ENCODE results near the gene FKBP1B. TPM values are rescaled to one million over a fixed set of nuclear protein-coding genes. Genes with fewer than 3 reads are reported as not detected.

The FKBP1B gene
- 8.2 TPM for polyA plus RNA-seq
- long read RNA-seq, donor 1, partial matches to known transcripts, result 0 of 1 reads
- long read RNA-seq, donor 1, other reads (novel, unspliced or antisense), result 0 of 1 reads
- long read RNA-seq, donor 2, partial matches to known transcripts, result 0 of 4 reads
- long read RNA-seq, donor 2, other reads (novel, unspliced or antisense), result 0 of 4 reads
- long read RNA-seq, donor 3, result 0 reads
- long read RNA-seq, donor 4, partial matches to known transcripts, result 0 of 2 reads
- long read RNA-seq, donor 4, other reads (novel, unspliced or antisense), result 0 of 2 reads
- long read RNA-seq, donor 5, partial matches to known transcripts, result 0 of 5 reads
- long read RNA-seq, donor 5, other reads (novel, unspliced or antisense), result 0 of 5 reads
- long read RNA-seq, donor 6, partial matches to known transcripts, result 214 of 522 reads
- long read RNA-seq, donor 6, other reads (novel, unspliced or antisense), result 306 of 522 reads
- long read RNA-seq, donor 7, partial matches to known transcripts, result 0 of 2 reads
- long read RNA-seq, donor 7, other reads (novel, unspliced or antisense), result 0 of 2 reads
- long read RNA-seq, donor 8, partial matches to known transcripts, result 0 of 4 reads
- long read RNA-seq, donor 8, other reads (novel, unspliced or antisense), result 0 of 4 reads
- long read RNA-seq, donor 9, transcript FKBP1B-201 (4 exons, 952 nt), result major isoform, 5 of 6 reads
- long read RNA-seq, donor 9, partial matches to known transcripts, result 0 of 6 reads
- long read RNA-seq, donor 9, other reads (novel, unspliced or antisense), result 0 of 6 reads
- long read RNA-seq, donor 10, partial matches to known transcripts, result 0 of 2 reads
- long read RNA-seq, donor 10, other reads (novel, unspliced or antisense), result 0 of 2 reads
- long read RNA-seq, donor 11, partial matches to known transcripts, result 0 of 1 reads
- long read RNA-seq, donor 11, other reads (novel, unspliced or antisense), result 0 of 1 reads

DNA sequence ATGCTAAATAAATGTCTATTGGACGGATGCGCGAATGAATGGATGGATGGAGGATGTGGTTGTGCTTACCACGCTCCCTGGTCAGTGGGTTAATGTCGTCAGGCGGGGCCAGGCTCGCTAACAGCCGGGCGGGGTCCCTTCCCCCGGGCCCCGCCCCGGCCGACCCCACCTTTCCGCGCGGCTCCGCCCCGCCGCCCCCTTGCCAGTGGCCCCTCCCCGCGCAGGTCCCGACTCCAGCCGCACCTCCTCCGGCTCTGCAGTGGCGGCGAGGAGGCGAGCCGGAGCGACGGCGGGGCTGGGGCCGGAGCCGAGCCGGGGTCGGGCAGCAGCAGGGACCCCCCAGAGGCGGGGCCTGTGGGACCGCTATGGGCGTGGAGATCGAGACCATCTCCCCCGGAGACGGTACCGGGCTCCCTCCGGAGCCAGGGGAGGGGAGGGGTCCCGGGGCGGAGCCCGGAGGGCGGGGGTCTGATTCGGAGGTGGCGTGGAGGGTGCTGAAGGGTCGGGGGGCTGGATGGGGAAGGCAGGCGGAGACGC lies at the start of gene FKBP1B:
FKBP1B (plus strand) TSS at position 257 of the 537 bp plus-strand sequence; CDS start at position 366, 109 bp downstream.
- Histone ChIP-seq H3K27me3 (ENCODE audit: control insufficient read depth, insufficient read depth, low read length) (peaks cover 21% of the 10 kb centered on the region), H3K27ac (ENCODE audit: low read length) (peak within 1 kb of the TSS; percentile 6), H3K4me3 (ENCODE audit: low read length) (peak within 1 kb of the TSS; percentile 50), H3K4me1 (ENCODE audit: control insufficient read depth, insufficient read depth, low read length) (peaks cover 8% of the 10 kb centered on the region), H3K9me3 (ENCODE audit: control insufficient read depth, low read depth, low read length) (no peaks in the 10 kb centered on the region), H3K36me3 (ENCODE audit: control insufficient read depth, insufficient read depth, low read length) (no peaks in the 10 kb centered on the region)
- no CpG with 5 or more reads among the region's 52 CpGs for WGBS (ENCODE audit: insufficient coverage, low lambda C conversion rate)
- DNase-seq, result peak; percentile 26 to 60

DNA sequence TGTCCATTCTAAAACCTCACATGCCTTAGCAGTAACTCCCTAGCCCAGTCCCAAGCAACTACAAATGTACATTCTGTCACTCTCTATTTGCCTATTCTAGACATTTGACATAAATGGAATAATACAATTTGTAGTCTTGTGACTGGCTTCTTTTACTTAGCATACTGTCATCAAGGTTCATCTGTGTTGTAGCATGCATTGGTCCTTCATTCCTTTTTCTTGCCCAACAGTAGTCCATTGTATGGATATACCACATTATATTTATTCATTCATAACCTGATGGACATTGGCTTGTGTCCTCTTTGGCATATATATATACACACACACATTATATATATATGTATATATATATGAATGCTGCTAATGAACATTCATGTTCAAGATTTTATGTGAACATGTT lies 41.8 kb upstream of the FKBP1B start:
- no peak for DNase-seq
- Histone ChIP-seq H3K36me3 (ENCODE audit: control insufficient read depth, insufficient read depth, low read length) (no peaks in the 10 kb centered on the region), H3K4me1 (ENCODE audit: control insufficient read depth, insufficient read depth, low read length) (peaks cover 3% of the 10 kb centered on the region), H3K4me3 (ENCODE audit: low read length) (no peak overlapping the region), H3K27ac (ENCODE audit: low read length) (no peak overlapping the region), H3K9me3 (ENCODE audit: control insufficient read depth, low read depth, low read length) (peaks cover 6% of the 10 kb centered on the region), H3K27me3 (ENCODE audit: control insufficient read depth, insufficient read depth, low read length) (peaks cover 34% of the 10 kb centered on the region)

DNA sequence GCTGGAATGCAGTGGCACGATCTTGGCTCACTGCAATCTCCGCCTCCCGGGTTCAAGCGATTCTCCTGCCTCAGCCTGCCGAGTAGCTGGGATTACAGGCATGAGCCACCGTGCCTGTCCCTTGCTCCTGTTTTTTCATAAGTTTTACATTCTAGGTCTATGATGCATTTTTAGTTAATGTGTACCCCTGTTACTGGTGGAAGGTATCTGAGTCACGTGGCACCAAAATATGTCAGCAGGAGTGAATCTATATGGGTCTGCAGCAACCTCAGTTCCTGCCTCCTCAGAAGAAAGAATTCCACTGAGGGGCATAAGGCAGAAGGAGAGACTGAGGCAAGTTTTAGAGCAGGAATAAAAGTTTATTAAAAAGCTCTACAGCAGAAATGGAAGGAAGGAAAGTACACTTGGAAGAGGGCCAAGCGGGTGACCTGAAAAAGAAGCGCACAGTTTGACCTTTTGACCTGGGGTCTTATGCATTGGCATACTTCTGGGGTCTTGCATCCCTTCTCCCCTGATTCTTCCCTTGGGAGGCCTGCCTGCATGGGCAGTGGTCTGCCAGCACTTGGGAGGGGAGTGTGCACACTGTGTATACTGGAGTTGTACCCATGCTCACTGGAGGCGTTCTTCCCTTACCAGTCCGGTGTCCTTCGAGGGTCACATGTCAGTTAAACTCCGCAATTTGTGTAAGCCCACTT lies 40.7 kb upstream of the FKBP1B start:
- Histone ChIP-seq H3K4me3 (ENCODE audit: low read length) (no peak overlapping the region), H3K4me1 (ENCODE audit: control insufficient read depth, insufficient read depth, low read length) (peaks cover 3% of the 10 kb centered on the region), H3K27me3 (ENCODE audit: control insufficient read depth, insufficient read depth, low read length) (peaks cover 40% of the 10 kb centered on the region), H3K36me3 (ENCODE audit: control insufficient read depth, insufficient read depth, low read length) (no peaks in the 10 kb centered on the region), H3K9me3 (ENCODE audit: control insufficient read depth, low read depth, low read length) (peaks cover 6% of the 10 kb centered on the region), H3K27ac (ENCODE audit: low read length) (no peak overlapping the region)
- DNase-seq, result no peak
- WGBS (ENCODE audit: insufficient coverage, low lambda C conversion rate), result no CpG with 5 or more reads among the region's 13 CpGs

DNA sequence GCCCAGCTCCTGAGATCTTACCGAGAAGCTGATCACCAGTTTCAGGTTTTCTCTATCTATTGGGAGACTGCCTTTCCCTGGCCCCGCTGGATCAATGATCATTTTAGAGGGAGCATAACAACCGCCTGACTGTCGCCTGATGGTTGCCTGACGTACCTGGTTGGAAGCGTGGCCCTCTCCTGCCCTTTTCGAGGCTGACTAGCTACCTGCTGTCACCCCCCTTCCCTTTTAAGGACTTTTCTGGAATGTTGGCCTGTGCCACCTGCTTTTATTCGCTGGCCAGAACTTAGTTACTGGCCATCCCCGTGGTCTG lies 40.2 kb upstream of the FKBP1B start:
- Histone ChIP-seq H3K36me3 (ENCODE audit: control insufficient read depth, insufficient read depth, low read length) (no peaks in the 10 kb centered on the region), H3K27me3 (ENCODE audit: control insufficient read depth, insufficient read depth, low read length) (peaks cover 40% of the 10 kb centered on the region), H3K27ac (ENCODE audit: low read length) (no peak overlapping the region), H3K9me3 (ENCODE audit: control insufficient read depth, low read depth, low read length) (peaks cover 6% of the 10 kb centered on the region), H3K4me3 (ENCODE audit: low read length) (no peak overlapping the region), H3K4me1 (ENCODE audit: control insufficient read depth, insufficient read depth, low read length) (peaks cover 3% of the 10 kb centered on the region)
- no CpG with 5 or more reads among the region's 9 CpGs for WGBS (ENCODE audit: insufficient coverage, low lambda C conversion rate)
- no peak for DNase-seq

DNA sequence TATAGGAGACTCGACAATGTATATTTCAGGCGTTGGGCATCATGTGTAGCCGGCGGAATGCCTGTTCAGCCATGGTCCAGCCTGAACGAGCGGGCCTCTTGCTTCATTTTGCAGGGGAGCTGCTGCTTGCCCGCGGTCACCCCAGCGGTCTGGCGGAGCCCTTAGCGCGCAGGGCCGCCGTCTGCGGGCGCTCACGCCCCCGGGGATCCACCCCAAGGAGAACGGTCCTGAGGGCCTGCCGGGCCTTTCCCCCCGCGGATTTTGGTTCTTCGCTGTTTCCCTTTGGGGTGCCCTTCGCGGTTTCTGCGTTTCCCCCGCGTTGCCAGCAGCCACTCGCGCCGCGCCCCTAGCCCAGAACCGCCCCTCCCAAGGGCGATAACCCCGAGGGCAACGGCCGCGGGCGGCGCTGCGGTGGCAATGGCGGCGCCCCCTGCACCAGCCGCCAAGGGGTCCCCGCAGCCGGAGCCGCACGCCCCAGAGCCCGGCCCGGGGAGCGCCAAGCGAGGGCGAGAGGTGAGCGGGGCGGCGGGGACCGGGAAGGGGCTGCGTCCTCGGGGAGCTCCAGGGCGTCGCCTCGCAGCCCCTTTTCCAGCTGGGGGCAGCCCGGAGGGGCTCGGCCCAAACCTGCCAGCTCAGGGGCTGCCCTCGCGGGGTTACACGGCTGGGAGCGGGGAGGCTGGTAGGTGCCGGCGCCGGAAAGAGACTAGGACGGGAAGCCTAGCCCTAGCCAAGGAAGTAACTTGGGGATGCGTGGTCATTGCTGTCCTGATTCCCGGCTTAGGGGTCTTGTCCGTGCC lies 39.7 kb upstream of the FKBP1B start, which contains the start of gene MFSD2B:
MFSD2B (plus strand) TSS at position 406 of the 797 bp plus-strand sequence; CDS start at position 418, 12 bp downstream.
- Histone ChIP-seq H3K9me3 (ENCODE audit: control insufficient read depth, low read depth, low read length) (peaks cover 6% of the 10 kb centered on the region), H3K27me3 (ENCODE audit: control insufficient read depth, insufficient read depth, low read length) (peaks cover 40% of the 10 kb centered on the region), H3K27ac (ENCODE audit: low read length) (no peak within 1 kb of the TSS), H3K4me1 (ENCODE audit: control insufficient read depth, insufficient read depth, low read length) (peaks cover 3% of the 10 kb centered on the region), H3K36me3 (ENCODE audit: control insufficient read depth, insufficient read depth, low read length) (no peaks in the 10 kb centered on the region), H3K4me3 (ENCODE audit: low read length) (peak within 1 kb of the TSS; percentile 33)
- DNase-seq, result peak in 1 of 2 donors; percentile 18
- no CpG with 5 or more reads among the region's 75 CpGs for WGBS (ENCODE audit: insufficient coverage, low lambda C conversion rate)

DNA sequence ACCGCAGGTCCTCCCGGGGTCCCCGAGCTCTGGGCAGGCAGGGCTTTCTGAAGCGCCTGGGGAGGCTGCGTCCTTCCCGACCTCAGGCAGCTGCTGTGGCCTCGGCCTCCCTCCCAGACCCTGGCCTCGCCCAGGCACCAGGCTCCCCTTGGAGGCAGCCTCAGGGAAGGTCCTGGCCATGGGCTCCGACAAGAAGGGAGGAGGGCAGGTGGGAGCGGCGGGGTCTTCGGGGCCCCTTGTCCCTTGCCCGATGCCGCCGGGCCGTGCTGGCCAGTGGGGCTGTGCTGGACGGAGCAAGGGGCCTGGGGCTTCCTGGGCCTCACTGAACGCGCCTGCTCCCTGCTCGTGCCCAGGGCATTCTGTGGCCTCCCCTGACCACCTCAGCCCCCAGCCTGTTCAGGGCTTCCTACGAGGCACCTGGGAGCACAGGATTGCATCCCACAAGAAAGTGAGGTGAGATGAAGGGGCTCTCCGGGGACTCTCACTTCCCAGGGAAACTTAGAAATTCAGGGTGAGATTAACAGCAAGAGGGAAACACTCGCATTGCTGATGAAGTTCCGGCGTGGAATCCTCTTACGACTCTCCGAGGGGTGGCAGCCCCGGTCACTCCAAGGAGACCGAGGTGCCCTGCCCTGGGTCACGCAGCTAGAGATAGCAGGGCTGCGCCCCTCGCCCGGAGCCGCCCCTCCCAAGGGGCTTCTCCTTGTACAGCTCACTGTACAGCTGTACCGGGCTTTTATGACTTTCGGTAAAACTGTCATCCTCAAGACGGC lies 38.9 kb upstream of the FKBP1B start:
- WGBS (ENCODE audit: insufficient coverage, low lambda C conversion rate), result no CpG with 5 or more reads among the region's 37 CpGs
- H3K27me3 ChIP-seq (ENCODE audit: control insufficient read depth, insufficient read depth, low read length), result peaks cover 40% of the 10 kb centered on the region
- no peak for DNase-seq

DNA sequence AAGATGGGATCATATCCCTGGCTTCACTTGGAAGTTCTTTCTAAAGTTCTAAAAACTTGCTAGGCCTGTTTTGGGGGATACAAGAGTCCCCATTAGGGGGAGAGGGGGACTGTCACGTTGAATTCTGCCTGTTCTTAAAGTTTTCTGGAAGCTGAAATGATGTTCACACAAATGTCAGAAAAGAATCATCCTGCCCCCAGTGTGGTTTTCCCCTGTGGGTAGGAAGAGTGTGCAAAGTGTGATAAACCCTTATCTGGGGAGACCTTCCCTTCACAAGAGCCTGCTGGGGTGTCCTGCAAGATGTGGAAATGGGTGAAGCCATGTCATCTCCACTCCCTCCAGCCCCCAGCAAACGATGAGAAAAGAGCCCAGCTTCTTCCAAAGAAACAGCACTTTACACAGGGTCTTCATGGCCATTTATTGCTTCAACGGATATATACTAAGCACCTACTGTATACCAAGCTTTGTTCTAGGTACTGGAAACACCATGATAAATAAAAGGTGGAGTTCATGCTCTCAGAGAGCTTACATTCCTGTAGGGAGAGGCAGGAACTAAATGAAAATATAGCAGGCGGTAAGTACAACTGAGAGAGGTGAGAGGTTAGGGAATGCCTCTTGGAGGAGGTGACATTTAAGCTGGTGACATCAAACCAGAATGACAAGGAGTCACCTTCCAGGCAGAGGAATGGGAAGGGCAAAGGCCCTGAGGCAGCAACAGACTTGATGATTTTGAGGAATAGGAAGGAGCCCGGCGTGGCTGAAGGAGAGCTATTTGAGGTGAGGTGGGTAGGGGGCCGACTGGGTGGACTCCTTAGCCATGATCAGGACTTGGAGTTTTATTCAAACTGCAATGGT lies 38.1 kb upstream of the FKBP1B start:
- Histone ChIP-seq H3K27me3 (ENCODE audit: control insufficient read depth, insufficient read depth, low read length) (peaks cover 40% of the 10 kb centered on the region), H3K4me3 (ENCODE audit: low read length) (no peak overlapping the region), H3K9me3 (ENCODE audit: control insufficient read depth, low read depth, low read length) (peaks cover 6% of the 10 kb centered on the region), H3K4me1 (ENCODE audit: control insufficient read depth, insufficient read depth, low read length) (peaks cover 3% of the 10 kb centered on the region), H3K27ac (ENCODE audit: low read length) (no peak overlapping the region), H3K36me3 (ENCODE audit: control insufficient read depth, insufficient read depth, low read length) (no peaks in the 10 kb centered on the region)
- 93% methylated on average over 3 of the region's 7 CpGs for WGBS (ENCODE audit: insufficient coverage, low lambda C conversion rate)
- DNase-seq, result no peak

More for the DNA sequence above, 38.9 kb upstream of the FKBP1B start:
- Histone ChIP-seq H3K4me1 (ENCODE audit: control insufficient read depth, insufficient read depth, low read length) (peaks cover 3% of the 10 kb centered on the region), H3K36me3 (ENCODE audit: control insufficient read depth, insufficient read depth, low read length) (no peaks in the 10 kb centered on the region), H3K9me3 (ENCODE audit: control insufficient read depth, low read depth, low read length) (peaks cover 6% of the 10 kb centered on the region), H3K4me3 (ENCODE audit: low read length) (peak overlapping the region; percentile 26), H3K27ac (ENCODE audit: low read length) (no peak overlapping the region)

DNA sequence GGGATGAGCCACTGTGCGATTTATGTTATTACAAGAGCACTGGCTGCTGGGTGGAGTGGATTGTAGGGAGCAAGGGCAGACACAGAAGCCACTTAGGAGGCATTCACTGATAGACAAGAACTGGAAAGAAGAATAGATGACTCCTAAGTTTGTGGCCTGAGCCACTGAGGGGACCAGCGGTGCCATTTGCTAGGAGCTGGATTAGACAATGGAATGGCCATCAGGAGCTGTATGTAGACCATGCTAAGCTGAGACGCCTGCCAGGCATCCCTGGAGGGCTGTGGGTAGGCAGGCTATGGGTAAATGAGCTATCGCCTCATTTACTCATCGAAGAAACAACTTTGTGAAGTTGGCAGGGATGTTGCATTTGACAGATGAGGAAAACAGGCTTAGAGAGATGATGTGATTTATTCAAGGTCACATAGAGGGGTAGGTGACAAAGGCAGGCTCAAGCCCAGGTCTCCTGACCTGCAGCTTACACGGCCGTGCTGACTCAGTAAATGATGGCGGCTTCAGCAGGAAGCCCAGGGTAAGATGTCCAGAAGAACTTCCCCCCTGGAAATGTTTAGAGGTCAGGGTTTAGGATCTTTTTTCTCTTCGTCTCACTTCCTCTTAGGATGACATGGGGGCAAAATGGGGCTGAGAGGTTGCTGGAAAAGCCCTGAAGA lies 36.9 kb upstream of the FKBP1B start:
- H3K4me1 ChIP-seq (ENCODE audit: control insufficient read depth, insufficient read depth, low read length), result peaks cover 3% of the 10 kb centered on the region
- H3K36me3 ChIP-seq (ENCODE audit: control insufficient read depth, insufficient read depth, low read length), result no peaks in the 10 kb centered on the region
- H3K27me3 ChIP-seq (ENCODE audit: control insufficient read depth, insufficient read depth, low read length), result peaks cover 40% of the 10 kb centered on the region
- H3K4me3 ChIP-seq (ENCODE audit: low read length), result no peak overlapping the region
- no peak for DNase-seq
- 60% methylated on average over 1 of the region's 9 CpGs for WGBS (ENCODE audit: insufficient coverage, low lambda C conversion rate)
- H3K9me3 ChIP-seq (ENCODE audit: control insufficient read depth, low read depth, low read length), result peaks cover 6% of the 10 kb centered on the region
- H3K27ac ChIP-seq (ENCODE audit: low read length), result no peak overlapping the region
